ENCODE measurements around the gene SPATA31E1.

DNA sequence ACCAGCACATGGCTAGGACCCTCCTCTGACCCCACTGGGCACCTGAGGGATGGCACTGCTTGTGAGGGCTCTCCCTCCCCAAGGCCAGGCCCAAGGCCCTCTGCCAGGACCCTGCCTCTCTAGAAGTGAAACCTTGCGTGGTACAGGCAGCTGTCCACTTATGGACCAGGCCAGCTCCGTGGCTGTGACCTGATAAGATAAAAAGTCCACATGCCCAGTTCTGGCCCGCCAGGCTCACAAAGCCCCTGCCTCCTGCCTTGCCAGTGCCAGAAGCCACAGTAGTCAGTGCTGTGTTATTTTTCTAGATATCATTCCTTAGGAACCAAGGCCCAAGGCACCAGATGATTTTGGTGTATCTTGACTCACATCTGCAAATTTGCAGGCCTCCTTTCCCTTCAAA is 14.0 kb upstream of the SPATA31E1 start:
- TF ChIP-seq, protein P1, sequence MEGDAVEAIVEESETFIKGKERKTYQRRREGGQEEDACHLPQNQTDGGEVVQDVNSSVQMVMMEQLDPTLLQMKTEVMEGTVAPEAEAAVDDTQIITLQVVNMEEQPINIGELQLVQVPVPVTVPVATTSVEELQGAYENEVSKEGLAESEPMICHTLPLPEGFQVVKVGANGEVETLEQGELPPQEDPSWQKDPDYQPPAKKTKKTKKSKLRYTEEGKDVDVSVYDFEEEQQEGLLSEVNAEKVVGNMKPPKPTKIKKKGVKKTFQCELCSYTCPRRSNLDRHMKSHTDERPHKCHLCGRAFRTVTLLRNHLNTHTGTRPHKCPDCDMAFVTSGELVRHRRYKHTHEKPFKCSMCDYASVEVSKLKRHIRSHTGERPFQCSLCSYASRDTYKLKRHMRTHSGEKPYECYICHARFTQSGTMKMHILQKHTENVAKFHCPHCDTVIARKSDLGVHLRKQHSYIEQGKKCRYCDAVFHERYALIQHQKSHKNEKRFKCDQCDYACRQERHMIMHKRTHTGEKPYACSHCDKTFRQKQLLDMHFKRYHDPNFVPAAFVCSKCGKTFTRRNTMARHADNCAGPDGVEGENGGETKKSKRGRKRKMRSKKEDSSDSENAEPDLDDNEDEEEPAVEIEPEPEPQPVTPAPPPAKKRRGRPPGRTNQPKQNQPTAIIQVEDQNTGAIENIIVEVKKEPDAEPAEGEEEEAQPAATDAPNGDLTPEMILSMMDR (IDR thresholded peaks at IDR 0.05), result no peak
- TF ChIP-seq POLR2A (IDR thresholded peaks at IDR 0.05) (no peak), EP300 (IDR thresholded peaks at IDR 0.05) (no peak)
